Endothelial cell of umbilical vein (primary cell): ENCODE measurements around the gene FYTTD1. TPM values are rescaled to one million over a fixed set of nuclear protein-coding genes. Genes with fewer than 3 reads are reported as not detected.

Experiments
- Bru-seq: library from RNA; stranded (reverse); fragments of 400-500 nt; gene quantifications from one replicate; lab custom pipeline; 2021; lab: Mats Ljungman, UMichigan
- BruChase-seq, 2 experiments: library from RNA; stranded (reverse); fragments of 400-500 nt; gene quantifications; one replicate each; lab custom pipeline; 2021; lab: Mats Ljungman, UMichigan
- BruUV-seq: library from RNA; stranded (reverse); fragments of 400-500 nt; replicated peaks from 2 replicates; lab custom pipeline; 2021; lab: Mats Ljungman, UMichigan
- CTCF ChIA-PET: fragments of 300-600, 350-600 bp; sonication (Branson Sonifier 250); formaldehyde crosslinking; loops from one replicate; lab custom pipeline; 2021; ENCODE audit warnings: antibody characterized with exemption, inconsistent platforms; lab: Charles Lee
- POLR2A ChIA-PET: fragments of 300-600, 350-600 bp; sonication (Branson Sonifier 250); formaldehyde crosslinking; loops from one replicate; lab custom pipeline; 2021; ENCODE audit warnings: antibody characterized with exemption, inconsistent platforms; lab: Charles Lee
- DNase-seq: peaks from one replicate; pipeline ENCODE4 v3.0.0-alpha.2; 2011; ENCODE audit warnings: low read depth, low spot score
- FAIRE-seq: peaks from 2 replicates; lab custom pipeline; 2011; peaks lifted over from hg19 to GRCh38; lab: Jason Lieb, UNC
- H2AFZ ChIP-seq: 2 replicates; pipeline ENCODE4 v1.6.0; 2012; ENCODE audit warnings: low read depth, low read length, control low read depth, inconsistent platforms
- H3K27ac ChIP-seq: 2 replicates; pipeline ENCODE4 v1.5.1; 2011; ENCODE audit warnings: low read depth, mild to moderate bottlenecking, control low read depth, low read length, moderate library complexity; ENCODE audit not compliant: insufficient read depth
- H3K27me3 ChIP-seq, 2 experiments: 2 replicates each; pipeline versions ENCODE4 v1.6.0 to v1.6.1; 2011; ENCODE audit warnings: low read length in 2 of 2, mixed read lengths in 1 of 2; ENCODE audit not compliant: control insufficient read depth in 2 of 2, insufficient read depth in 2 of 2
- H3K36me3 ChIP-seq, 2 experiments: 2 replicates in 1 of 2; 3 replicates in 1 of 2; pipeline ENCODE4 v1.5.1; 2011; ENCODE audit warnings: low read length in 2 of 2, mild to moderate bottlenecking in 1 of 2, moderate library complexity in 1 of 2; ENCODE audit not compliant: control insufficient read depth in 2 of 2, insufficient read depth in 2 of 2; ENCODE audit errors: extremely low read depth in 1 of 2
- H3K4me1 ChIP-seq: 3 replicates; pipeline ENCODE4 v1.5.1; 2011; ENCODE audit warnings: mild to moderate bottlenecking, low read length; ENCODE audit not compliant: control insufficient read depth, insufficient read depth; ENCODE audit errors: extremely low read depth
- H3K4me2 ChIP-seq: 2 replicates; pipeline ENCODE4 v1.6.1; 2011; ENCODE audit warnings: low read length, control low read depth, mixed read lengths; ENCODE audit not compliant: insufficient read depth
- H3K4me3 ChIP-seq, 3 experiments: fragments of 200-600 bp in 1 of 3; sonication (generic), shearing (Covaris generic) in 1 of 3; replicated peaks in 1 of 3; 2 replicates each; pipeline ENCODE4 v1.5.1; 2011 to 2016; ENCODE audit warnings: control low read depth in 3 of 3, low read length in 3 of 3, mild to moderate bottlenecking in 2 of 3, inconsistent platforms in 1 of 3, low read depth in 1 of 3, moderate library complexity in 1 of 3; ENCODE audit not compliant: insufficient read depth in 1 of 3
- H3K79me2 ChIP-seq: 2 replicates; pipeline ENCODE4 v1.6.0; 2012; ENCODE audit warnings: low read length, inconsistent platforms; ENCODE audit not compliant: control insufficient read depth, insufficient read depth
- H3K9ac ChIP-seq: replicated peaks from 2 replicates; pipeline ENCODE3; 2011; ENCODE audit warnings: low read length, control low read depth; ENCODE audit not compliant: insufficient read depth; ENCODE audit errors: extremely low read depth
- H3K9me1 ChIP-seq: replicated peaks from 3 replicates; pipeline ENCODE4 v1.6.0; 2011; ENCODE audit warnings: mild to moderate bottlenecking, low read length; ENCODE audit not compliant: control insufficient read depth, insufficient read depth; ENCODE audit errors: extremely low read depth
- H3K9me3 ChIP-seq: replicated peaks from 2 replicates; pipeline ENCODE4 v1.5.1; 2012; ENCODE audit warnings: low read length, inconsistent platforms; ENCODE audit not compliant: control insufficient read depth, insufficient read depth
- H4K20me1 ChIP-seq: replicated peaks from 2 replicates; pipeline ENCODE3; 2011; ENCODE audit warnings: mild to moderate bottlenecking, low read length; ENCODE audit not compliant: control insufficient read depth, insufficient read depth; ENCODE audit errors: extremely low read depth
- CTCF ChIP-seq, 2 donors: IDR thresholded peaks; 1 replicate in 1 of 2; 2 replicates in 1 of 2; pipeline ENCODE4 v1.5.1; 2011; ENCODE audit warnings: low read length in 2 of 2, mild to moderate bottlenecking in 2 of 2, moderate library complexity in 2 of 2, control low read depth in 1 of 2, inconsistent platforms in 1 of 2, low read depth in 1 of 2; ENCODE audit not compliant: insufficient read depth in 1 of 2; ENCODE audit errors: extremely low read depth in 1 of 2
- EZH2 ChIP-seq: IDR thresholded peaks from 2 replicates; pipeline ENCODE4 v1.6.1; 2012; ENCODE audit warnings: borderline replicate concordance, low read depth, mild to moderate bottlenecking, moderate library complexity, low read length, inconsistent platforms; ENCODE audit not compliant: severe bottlenecking
- FOS ChIP-seq: IDR thresholded peaks from 2 replicates; pipeline ENCODE4 v1.6.1; 2011; ENCODE audit warnings: mild to moderate bottlenecking, low read length, moderate library complexity, borderline replicate concordance; ENCODE audit not compliant: insufficient read depth
- GATA2 ChIP-seq: IDR thresholded peaks from 2 replicates; pipeline ENCODE4 v1.7.0; 2011; ENCODE audit warnings: low read depth, mild to moderate bottlenecking, moderate library complexity, mixed read lengths, low read length; ENCODE audit not compliant: insufficient read length, insufficient read depth
- JUN ChIP-seq: IDR thresholded peaks from 2 replicates; pipeline ENCODE4 v1.6.1; 2011; ENCODE audit warnings: borderline replicate concordance, low read depth; ENCODE audit not compliant: insufficient read length, insufficient read depth
- MAX ChIP-seq: IDR thresholded peaks from 2 replicates; pipeline ENCODE4 v1.6.1; 2011; ENCODE audit not compliant: insufficient read depth, insufficient read length
- MYC ChIP-seq: IDR thresholded peaks from one replicate; pipeline ENCODE4 v1.6.1; 2011; ENCODE audit warnings: mild to moderate bottlenecking, low read depth, low read length
- POLR2A ChIP-seq: IDR thresholded peaks from 2 replicates; pipeline ENCODE4 v1.6.1; 2012; ENCODE audit warnings: low read depth, mild to moderate bottlenecking, control low read depth, low read length
- POLR2AphosphoS5 ChIP-seq: IDR thresholded peaks from 2 replicates; pipeline ENCODE4 v1.6.1; 2012; ENCODE audit warnings: low read depth, mild to moderate bottlenecking, control low read depth, low read length, moderate library complexity; ENCODE audit not compliant: insufficient read depth
- dilution Hi-C: fragments of 300-500 bp; cut with MboI; formaldehyde crosslinking; loops from one replicate; pipeline ENCODE4 v1.15.0; 2019; ENCODE audit warnings: low sequenced_read_pairs; ENCODE audit not compliant: extremely low pct_ligation_motif_present
- intact Hi-C: fragments of 100-400 bp; cut with micrococcal nuclease; formaldehyde crosslinking; loops from one replicate; pipeline ENCODE4 v1.10.0; 2022
- long read RNA-seq: library from polyadenylated mRNA; stranded (forward); transcript quantifications from one replicate; pipeline ENCODE4 v2.0.0, GENCODE V29; 2021
- polyA minus RNA-seq, 3 experiments: library from RNA; depleted of rRNA, polyadenylated mRNA; stranded (reverse); fragments of >200 nt; gene quantifications; 1 replicate in 1 of 3; 2 replicates in 2 of 3; pipeline ENCODE4 v1.2.3, GENCODE V29; 2011
- polyA plus RNA-seq, 4 experiments: library from polyadenylated mRNA; depleted of rRNA in 3 of 4; stranded (reverse) in 3 of 4; unstranded in 1 of 4; fragments of >200 nt; gene quantifications; 2 replicates each; pipeline versions ENCODE4 v1.2.1 to v1.2.3, GENCODE V29; 2011 to 2012; ENCODE audit warnings: missing spikeins in 1 of 4
- total RNA-seq: library from RNA; stranded (reverse); gene quantifications from 2 replicates; pipeline ENCODE4 v1.2.3, GENCODE V29; 2021

The FYTTD1 gene
- total RNA-seq (52.3 and 59.3 TPM in 2 replicates), polyA plus RNA-seq (6.8 and 8.9 TPM in 2 replicates), polyA minus RNA-seq (16.4 and 20.9 TPM in 2 replicates), Bru-seq, nascent RNA (percentile 75 among the genes with signal in this experiment), BruChase-seq, experiment 1, labeled RNA remaining after a 6-hour chase (percentile 94 among the genes with signal in this experiment), BruChase-seq, experiment 2, labeled RNA remaining after a 2-hour chase (percentile 83 among the genes with signal in this experiment)
- polyA plus RNA-seq (2011; cell fraction: cytosol; rRNA removed) = 13.6 and 17.8 TPM in 2 replicates
- polyA plus RNA-seq (2011; cell fraction: nucleus; rRNA removed) = 10.7 and 13.9 TPM in 2 replicates
- polyA plus RNA-seq (2012) = 49.6 and 51.6 TPM in 2 replicates
- polyA minus RNA-seq (2011; cell fraction: cytosol; rRNA and poly(A)+ RNA removed) = 25.2 TPM
- polyA minus RNA-seq (2011; cell fraction: nucleus; rRNA and poly(A)+ RNA removed) = 7.8 and 8.0 TPM in 2 replicates
- long read RNA-seq, full-length matches to known transcripts = 170 of 201 reads
- long read RNA-seq, partial matches to known transcripts = 9 of 201 reads
- long read RNA-seq, other reads (novel, unspliced or antisense) = 22 of 201 reads

DNA sequence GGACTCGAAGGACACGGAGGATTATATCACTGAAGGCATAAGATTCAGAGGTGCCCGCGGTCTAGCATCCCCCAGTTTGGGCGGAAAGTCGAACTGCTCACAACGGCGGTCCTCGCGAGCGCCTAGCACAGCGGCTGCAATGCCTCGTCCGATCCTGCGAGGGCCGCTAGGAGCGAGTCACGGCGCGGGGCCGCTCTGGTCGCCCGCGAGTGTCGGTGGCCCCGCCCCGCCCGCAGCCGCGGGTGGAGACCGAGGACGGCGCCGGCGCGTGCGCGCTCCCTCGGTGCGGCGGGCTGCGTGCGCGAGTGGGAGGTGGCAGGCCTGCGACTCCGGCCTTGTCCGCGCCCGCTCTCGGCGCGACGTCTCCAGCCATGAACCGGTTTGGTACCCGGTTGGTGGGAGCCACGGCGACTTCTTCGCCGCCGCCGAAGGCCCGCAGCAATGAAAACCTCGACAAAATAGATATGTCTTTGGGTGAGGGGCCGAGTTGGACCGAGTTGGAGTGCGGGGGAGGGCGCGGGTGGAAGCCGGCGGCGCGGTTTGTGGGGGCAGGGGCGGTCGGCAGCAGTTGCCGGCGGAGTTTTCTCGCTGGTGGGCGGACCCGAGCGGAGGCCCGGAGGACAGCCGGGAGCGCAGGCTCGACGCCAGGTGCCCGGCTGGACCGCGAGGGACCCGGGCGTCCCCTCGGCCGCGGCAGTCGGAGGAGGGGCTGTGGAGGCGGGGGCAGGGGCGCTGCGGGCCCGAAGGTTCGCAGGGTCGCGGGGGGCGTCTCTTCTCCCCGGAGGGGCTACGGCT lies at the start of gene FYTTD1:
Gene FYTTD1 (plus strand): TSS at position 283 of the 795 bp plus-strand sequence. CDS start 89 bp downstream, at position 372.
- CTCF ChIA-PET = interaction anchor here (0.9 to 2.4 kb wide), 7 partner anchors 9 to 44 kb away, joined by 3 to 7 read pairs (median 4); partner anchors contain the start of gene RUBCN
- no TSS peak for BruUV-seq
- intact Hi-C loops = loop anchor here (1.0 kb wide), 3 partner anchors 12 to 42 kb away; partner anchors contain the start of gene LRCH3
- peaks cover 13% of the 10 kb centered on the region for H3K4me1 ChIP-seq
- peak; percentile 92 for FAIRE-seq
- peaks cover 38% of the 10 kb centered on the region for H3K79me2 ChIP-seq
- H3K9me1 ChIP-seq = no peaks in the 10 kb centered on the region
- H3K27me3 ChIP-seq = no peaks in the 10 kb centered on the region
- peak; percentile 18 to 45 for TF ChIP-seq CTCF (IDR thresholded peaks at IDR 0.05; ENCODE audit: extremely low read depth in 1 of 2, insufficient read depth in 1 of 2, low read depth in 1 of 2, low read length in 2 of 2)
- no peak for TF ChIP-seq GATA2
- TF ChIP-seq MAX = no peak
- no peak for TF ChIP-seq JUN
- TF ChIP-seq MYC = no peak
- TF ChIP-seq POLR2AphosphoS5 = peak; percentile 73
- TF ChIP-seq FOS = no peak
- no peak for TF ChIP-seq EZH2
- TF ChIP-seq POLR2A = peak; percentile 81
- H3K4me3 ChIP-seq = peak within 1 kb of the TSS; percentile 59 to 87 (median 62)
- POLR2A ChIA-PET = interaction anchor here (0.5 kb wide), 1 partner anchor 26 kb away, joined by 4 read pairs; no protein-coding TSS in a partner anchor
- H3K9ac ChIP-seq = peak within 1 kb of the TSS; percentile 68
- peak within 1 kb of the TSS; percentile 93 for H3K4me2 ChIP-seq
- no peaks in the 10 kb centered on the region for H3K9me3 ChIP-seq
- H2AFZ ChIP-seq = peak within 1 kb of the TSS; percentile 45
- peaks cover 4% of the 10 kb centered on the region for H4K20me1 ChIP-seq
- peak within 1 kb of the TSS; percentile 35 for H3K27ac ChIP-seq
- dilution Hi-C loops = no loop called here
- peak; percentile 87 for DNase-seq
- H3K36me3 ChIP-seq = no peaks in the 10 kb centered on the region
